ENCODE data around the gene MARVELD1.
"Not testable (repeated sequence)": the region's sequence is repeated elsewhere in the genome, so short reads cannot be mapped to it uniquely, and the experiment has no call there.

MARVELD1 gene

GRCh38 chr10:97690133-97690532 is 23.4 kb upstream of the MARVELD1 start:
- no peak for DNase-seq (ENCODE audit: low read depth)

DNA sequence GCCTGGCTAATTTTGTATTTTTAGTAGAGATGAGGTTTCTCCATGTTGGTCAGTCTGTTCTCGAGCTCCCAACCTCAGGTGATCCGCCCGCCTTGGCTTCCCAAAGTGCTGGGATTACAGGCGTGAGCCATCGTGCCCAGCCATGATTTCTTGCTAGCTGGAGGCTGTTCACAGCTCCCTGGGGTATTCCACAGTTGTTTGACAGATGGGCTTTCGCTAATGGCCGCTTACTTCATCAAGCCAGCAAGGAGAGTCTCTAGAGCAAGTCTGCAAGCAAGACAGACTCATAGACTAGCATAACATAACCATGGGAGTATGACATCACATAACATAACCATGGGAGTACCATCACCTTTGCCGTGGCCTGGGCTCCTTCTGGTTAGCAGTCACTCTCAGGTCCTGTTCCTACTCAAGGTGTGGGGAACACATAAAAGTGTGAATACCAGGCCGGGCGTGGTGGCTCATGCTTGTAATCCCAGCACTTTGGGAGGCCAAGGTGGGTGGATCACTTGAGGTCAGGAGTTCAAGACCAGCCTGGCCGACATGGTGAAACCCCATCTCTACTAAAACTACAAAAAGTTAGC is 15.4 kb upstream of the MARVELD1 start:
- DNase-seq (ENCODE audit: low read depth) = not testable (repeated sequence)

DNA sequence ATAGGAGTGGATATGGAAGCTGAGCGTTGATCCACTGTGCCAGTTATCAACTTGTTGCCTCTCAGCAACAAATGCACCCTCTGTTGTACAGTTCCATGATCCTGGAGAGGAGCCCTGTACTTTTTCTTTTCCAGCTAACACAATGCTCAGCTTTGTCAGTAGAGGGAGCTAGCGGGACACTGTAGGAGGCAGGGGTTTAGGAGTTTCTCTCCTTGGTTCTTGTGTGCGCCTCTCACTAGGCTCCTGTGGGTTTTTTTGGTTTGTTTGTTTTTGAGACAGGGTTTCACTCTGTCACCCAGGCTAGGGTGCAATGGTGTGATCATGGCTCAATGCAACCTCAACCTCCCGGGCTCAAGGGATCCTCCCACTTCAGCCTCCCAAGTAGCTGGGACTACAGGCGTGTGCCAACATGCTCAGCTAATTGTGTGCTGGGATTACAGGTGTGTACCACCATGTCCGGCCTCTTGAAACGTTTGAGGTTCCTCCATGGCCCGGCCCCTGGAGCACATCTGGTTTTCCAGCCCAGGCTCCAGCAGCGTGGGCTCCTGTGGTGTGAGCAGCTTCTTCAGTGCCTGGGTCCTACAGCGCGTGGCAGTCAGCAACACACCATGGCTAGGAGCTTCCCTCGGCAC is 12.0 kb upstream of the MARVELD1 start:
- no peak for DNase-seq (ENCODE audit: low read depth)

GRCh38 chr10:97703398-97704067 is 10.0 kb upstream of the MARVELD1 start:
- DNase-seq (ENCODE audit: low read depth) = no peak

GRCh38 chr10:97704341-97704740 is 9.2 kb upstream of the MARVELD1 start:
- no peak for DNase-seq (ENCODE audit: low read depth)

- DNase-seq (ENCODE audit: low read depth) = no peak
Measured at GRCh38 chr10:97705006-97705670, 8.4 kb upstream of the MARVELD1 start.

DNA sequence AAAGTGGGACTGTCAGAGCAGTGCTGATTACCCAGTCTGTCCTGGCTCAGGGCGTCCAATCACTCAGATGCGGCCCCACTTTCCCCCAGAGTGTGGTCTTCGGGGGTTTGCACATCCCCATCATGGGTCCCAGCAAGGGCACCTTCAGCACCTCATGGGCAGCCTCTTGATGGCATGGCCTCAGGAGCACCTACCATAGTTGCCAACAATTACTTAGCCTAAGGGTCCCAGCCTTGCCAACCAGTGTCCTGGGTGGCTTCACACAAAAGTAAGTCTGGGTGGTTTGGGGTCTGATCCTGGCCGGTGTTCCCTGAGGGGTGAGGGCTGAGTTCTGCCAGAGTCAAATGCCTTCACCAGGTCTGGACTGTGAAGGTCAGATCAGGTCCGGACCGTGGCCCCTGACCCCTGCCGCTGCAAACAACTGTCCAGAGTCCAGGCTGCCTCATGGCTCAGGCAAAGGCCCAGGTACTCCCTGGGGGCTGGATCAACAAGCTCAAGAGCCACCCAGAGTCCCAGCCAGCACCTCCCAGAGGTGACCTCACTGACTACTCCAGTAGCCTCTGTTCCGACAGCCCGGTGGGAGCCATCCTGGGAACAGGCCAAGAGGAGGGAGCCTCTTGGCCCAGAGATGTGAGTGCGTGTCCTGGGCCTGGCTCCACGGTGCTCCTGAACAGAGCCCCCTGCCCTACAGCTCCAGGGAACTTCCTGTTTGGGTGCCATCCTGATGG is 6.2 kb upstream of the MARVELD1 start:
- DNase-seq (ENCODE audit: low read depth) = no peak

GRCh38 chr10:97708167-97708566 is 5.4 kb upstream of the MARVELD1 start:
- no peak for DNase-seq (ENCODE audit: low read depth)

DNA sequence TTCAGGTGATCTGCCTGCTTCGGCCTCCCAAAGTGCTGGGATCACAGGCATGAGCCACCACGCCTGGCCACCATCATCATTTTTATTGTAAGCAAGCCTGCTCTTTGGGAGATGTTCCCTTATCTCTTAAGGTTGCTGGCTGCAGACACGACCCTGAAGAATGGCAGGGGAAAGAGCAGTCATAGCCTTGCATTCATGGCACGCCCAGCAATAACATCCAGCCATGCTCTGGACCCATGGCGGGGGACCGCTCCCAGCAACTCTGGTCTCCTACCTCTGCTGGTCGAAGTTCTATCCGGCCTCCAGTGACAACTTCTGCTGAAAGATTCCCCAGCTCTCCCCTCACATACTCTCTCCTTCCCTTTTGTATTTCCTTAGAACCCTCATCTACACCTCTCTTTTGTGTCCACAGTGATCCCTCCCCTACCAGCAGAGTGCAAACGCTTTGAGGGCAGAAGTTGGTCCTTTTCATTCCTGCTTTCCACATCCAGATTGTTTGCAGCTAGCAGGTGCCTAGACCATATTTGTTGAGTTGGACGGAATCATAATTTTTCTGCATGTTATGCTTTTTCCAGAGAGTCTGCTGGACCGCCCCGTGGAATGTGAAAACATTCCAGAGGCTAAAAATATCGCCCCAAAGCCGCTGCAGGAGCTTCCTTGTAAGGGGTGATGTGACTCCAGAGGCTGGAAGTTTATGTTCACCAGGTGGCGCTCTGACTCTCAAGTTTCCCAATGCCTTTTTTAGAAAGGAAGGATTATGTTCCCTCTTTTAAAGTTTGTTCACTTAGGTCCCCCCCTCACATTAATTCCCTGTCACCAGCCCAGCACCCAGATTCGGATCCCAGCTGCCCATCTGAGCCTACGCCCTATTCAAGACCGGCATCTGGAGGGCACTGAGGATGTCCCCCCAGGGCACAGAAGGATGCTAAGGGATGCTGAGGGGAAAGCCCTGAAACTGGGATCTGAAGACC is 4.3 kb upstream of the MARVELD1 start:
- DNase-seq (ENCODE audit: low read depth) = no peak

DNA sequence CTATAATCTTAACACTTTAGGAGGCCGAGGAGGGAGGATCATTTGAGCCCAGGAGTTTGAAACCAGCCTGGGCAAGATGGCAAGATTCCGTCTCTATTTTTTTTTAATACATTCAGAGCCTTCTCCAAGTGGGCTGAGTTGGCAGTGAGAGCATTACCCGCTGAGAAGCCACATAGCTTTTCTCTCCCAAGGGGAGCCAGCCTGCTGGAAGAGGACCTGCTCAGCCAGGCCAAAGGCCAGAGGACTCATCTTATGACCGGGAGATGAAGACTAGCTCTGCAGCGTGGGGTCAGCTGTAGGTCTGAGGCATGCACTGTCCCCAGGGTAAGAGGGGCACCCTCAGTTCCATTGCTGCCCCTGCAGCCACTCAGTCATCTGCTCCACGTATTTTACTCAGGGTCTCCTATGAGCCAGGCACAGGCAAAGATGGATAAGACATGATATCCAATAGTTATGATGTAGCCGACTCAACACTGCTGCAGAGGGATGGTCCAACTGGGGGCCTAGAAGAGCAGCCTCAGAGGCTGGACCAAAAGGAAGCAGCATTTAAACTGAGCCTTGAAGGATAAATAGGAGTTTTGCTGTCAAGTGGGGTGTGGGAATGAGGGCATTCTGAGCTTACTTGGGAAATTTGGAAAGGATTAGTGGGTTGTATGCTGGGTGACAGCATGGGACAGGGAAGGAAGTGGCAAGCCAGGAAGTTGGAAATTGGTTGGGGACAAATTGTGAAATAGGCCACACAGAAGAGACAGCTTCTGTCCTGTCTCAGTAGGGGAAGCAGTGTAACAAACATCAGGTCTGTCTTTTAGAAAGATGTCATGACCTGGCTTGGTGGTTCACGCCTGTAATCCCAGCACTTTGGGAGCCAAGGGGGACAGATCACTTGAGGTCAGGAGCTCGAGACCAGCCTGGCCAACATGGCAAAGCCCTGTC is 1.6 kb upstream of the MARVELD1 start:
- DNase-seq (ENCODE audit: low read depth) = no peak

GRCh38 chr10:97713826-97714400 is 383 bp downstream of the MARVELD1 start:
- DNase-seq (ENCODE audit: low read depth) = no peak

DNA sequence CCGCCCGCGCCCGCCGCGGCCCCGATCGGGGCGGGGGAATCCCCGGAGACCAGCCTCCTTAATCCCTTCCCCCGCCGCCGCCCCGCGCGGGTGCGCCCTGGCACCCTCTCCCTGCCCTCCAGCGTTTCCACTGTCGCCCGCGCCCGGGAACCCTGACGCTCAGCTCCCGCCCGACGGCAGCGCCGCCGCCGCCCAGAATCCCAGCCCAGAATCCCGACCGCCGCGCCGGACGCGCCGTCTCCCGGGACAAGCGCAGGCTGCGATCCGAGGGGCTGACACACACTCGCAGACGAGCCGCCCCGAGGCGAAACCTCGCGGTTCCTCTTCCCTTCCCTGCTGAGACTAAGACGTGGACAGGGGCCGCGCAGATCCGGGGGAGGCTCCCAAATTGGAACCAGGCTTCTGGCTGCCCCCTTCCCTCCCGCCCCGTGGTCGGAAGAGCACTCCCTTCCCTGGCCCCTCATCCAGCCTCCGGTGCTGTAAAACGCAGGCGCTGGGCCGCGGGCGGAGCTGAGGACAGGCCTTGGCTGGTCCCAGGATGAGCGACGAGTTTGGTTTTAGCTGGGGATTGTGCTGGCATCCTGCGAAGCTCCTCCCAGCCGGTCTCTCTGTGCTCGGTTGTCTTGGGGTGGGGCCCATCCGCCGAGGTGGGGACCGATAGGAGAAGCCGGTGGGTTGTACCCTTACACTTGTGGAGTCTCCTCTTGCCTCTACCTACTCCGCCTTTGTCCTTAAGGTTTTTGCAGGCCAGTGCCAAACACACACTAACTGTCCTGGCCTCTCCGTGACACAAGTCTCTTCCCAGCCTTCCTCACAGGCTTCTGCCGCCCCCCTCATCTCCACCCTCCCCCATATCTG is 1.1 kb downstream of the MARVELD1 start:
- DNase-seq (ENCODE audit: low read depth) = no peak

DNA sequence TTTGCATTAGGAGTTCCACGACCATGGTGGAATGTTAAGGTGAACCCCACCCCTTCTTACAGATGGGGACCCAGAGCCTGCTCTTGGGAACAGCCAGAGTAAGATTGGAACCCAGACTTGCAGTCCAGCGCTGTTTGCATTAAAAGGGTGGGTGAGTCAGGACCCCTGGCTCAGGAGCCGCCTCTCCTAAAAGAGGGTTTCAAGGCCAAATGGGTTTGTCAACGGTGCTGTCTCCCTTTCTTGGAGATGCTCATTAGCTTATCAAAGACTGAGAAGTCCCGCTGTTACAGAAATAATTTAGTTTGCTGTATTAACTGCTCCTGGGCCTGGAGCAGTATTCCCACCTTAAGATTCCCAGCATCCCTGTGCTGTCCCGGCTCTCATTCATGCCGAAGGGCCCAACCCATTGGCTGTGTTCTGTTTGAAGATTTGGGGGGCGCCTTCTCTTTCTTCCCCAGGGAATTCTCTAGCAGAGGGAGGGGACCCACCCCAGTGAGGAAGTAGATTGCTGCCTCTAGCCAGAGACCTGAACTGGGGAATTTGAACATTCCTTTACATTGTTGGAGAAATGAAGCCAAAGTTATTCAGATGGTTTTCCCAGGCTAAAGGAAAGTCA is 1.8 kb downstream of the MARVELD1 start:
- no peak for DNase-seq (ENCODE audit: low read depth)

- DNase-seq (ENCODE audit: low read depth) = no peak
Measured at GRCh38 chr10:97717627-97718026, 4.1 kb downstream of the MARVELD1 start.

- no peak for DNase-seq (ENCODE audit: low read depth)
Measured at GRCh38 chr10:97718178-97718577, 4.6 kb downstream of the MARVELD1 start.

DNA sequence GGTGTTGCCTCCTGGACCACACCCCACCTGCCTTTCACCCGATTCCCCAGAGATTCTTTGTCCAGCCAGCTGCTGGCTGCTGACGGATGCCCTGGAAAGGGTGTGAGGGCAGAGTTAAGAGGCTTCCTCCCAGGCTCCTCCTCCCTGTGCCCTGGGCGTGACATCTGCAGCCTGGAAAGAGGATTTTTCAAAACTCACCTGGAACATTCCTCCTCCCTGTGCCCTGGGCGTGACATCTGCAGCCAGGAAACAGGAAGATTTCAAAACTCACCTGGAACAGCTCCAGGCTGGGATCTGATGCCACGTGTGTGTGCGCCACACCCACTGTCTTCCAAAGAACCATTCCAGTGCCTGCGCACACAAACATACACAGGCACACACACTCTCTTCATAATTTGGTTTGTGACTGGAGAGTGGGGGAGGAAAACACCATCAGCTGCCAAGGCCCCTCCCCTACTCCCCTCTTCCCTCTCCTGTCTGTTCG is 5.2 kb downstream of the MARVELD1 start:
- DNase-seq (ENCODE audit: low read depth) = no peak

- DNase-seq (ENCODE audit: low read depth) = no peak
Measured at GRCh38 chr10:97719602-97720001, 6.1 kb downstream of the MARVELD1 start.

Measured in stimulated activated CD8-positive, alpha-beta memory T cell treated with anti-CD3 and anti-CD28 coated beads, Interleukin-15, amount 100 ng/mL, for 24 hours (primary cell).